AG10803 (cell line): ENCODE data around the gene DENND4B.

ENCODE experiments used
- DNase-seq: peaks from one replicate; pipeline ENCODE4 v3.0.0; 2010; ENCODE audit warnings: low read depth
- H3K4me3 ChIP-seq: 2 replicates; pipeline ENCODE4 v1.5.1; 2011; ENCODE audit warnings: mild to moderate bottlenecking, low read length, control low read depth
- CTCF ChIP-seq: conservative IDR thresholded peaks from 2 replicates; pipeline ENCODE4 v1.5.1; 2011; ENCODE audit warnings: mild to moderate bottlenecking, low read length, control low read depth, inconsistent platforms

The DENND4B gene

GRCh38 chr1:153959454-153959853 is 12.9 kb upstream of the DENND4B start:
- DNase-seq = no peak
- no peak overlapping the region for H3K4me3 ChIP-seq
- no peak for TF ChIP-seq CTCF

- peak overlapping the region; percentile 38 for H3K4me3 ChIP-seq
- DNase-seq = peak; percentile 21
- no peak for TF ChIP-seq CTCF
Observed at GRCh38 chr1:153958961-153959260, 12.4 kb upstream of the DENND4B start.

- peak; percentile 98 for DNase-seq
- no peak; the same call in 1 of the 2 replicates for TF ChIP-seq CTCF
Observed at GRCh38 chr1:153958111-153958960, 11.8 kb upstream of the DENND4B start, which contains the start of gene CRTC2. Gene CRTC2 (minus strand): TSS chr1:153958612. CDS start chr1:153958497, 115 bp downstream.

GRCh38 chr1:153957744-153958110 is 11.2 kb upstream of the DENND4B start:
- no peak for DNase-seq
- peak overlapping the region; percentile 96 for H3K4me3 ChIP-seq
- TF ChIP-seq CTCF = no peak

More at GRCh38 chr1:153958111-153958960, 11.8 kb upstream of the DENND4B start, which contains the start of gene CRTC2:
- H3K4me3 ChIP-seq = peak within 1 kb of the TSS; percentile 96

- DNase-seq = no peak
- no peak for TF ChIP-seq CTCF
- peak overlapping the region; percentile 96 for H3K4me3 ChIP-seq
Observed at GRCh38 chr1:153956997-153957715, 10.6 kb upstream of the DENND4B start.

- TF ChIP-seq CTCF = no peak
- no peak for DNase-seq
- no peak overlapping the region for H3K4me3 ChIP-seq
Observed at GRCh38 chr1:153954826-153955225, 8.3 kb upstream of the DENND4B start.
